Fibroblast of skin of back (primary cell): ENCODE results near the gene CXCL17.

Experiments used
- DNase-seq: peaks from one replicate; pipeline ENCODE4 v3.0.0-alpha.2; 2013

The CXCL17 gene

GRCh38 chr19:42423462-42424344, 19.0 kb downstream of the CXCL17 start:
- DNase-seq: peak; percentile 95

GRCh38 chr19:42422901-42423461, 19.8 kb downstream of the CXCL17 start:
- DNase-seq: no peak

- DNase-seq: no peak
These were observed 20.4 kb downstream of the CXCL17 start for GRCh38 chr19:42422092-42422900.

GRCh38 chr19:42421591-42422031, 21.1 kb downstream of the CXCL17 start:
- DNase-seq: no peak

- no peak for DNase-seq
These were observed 21.6 kb downstream of the CXCL17 start for GRCh38 chr19:42421101-42421500.

GRCh38 chr19:42420055-42420544, 22.6 kb downstream of the CXCL17 start:
- DNase-seq: peak; percentile 33

- no peak for DNase-seq
These were observed 23.4 kb downstream of the CXCL17 start for GRCh38 chr19:42419309-42419708.

- DNase-seq: no peak
These were observed 30.1 kb downstream of the CXCL17 start for GRCh38 chr19:42412661-42413076.

- no peak for DNase-seq
These were observed 30.5 kb downstream of the CXCL17 start for GRCh38 chr19:42412227-42412626.

- DNase-seq: no peak
These were observed 31.1 kb downstream of the CXCL17 start for GRCh38 chr19:42411581-42412178.

GRCh38 chr19:42410371-42410770, 32.4 kb downstream of the CXCL17 start:
- DNase-seq: no peak

GRCh38 chr19:42409477-42409876, 33.3 kb downstream of the CXCL17 start:
- no peak for DNase-seq

GRCh38 chr19:42407816-42408175, 35.0 kb downstream of the CXCL17 start:
- DNase-seq: no peak

GRCh38 chr19:42407085-42407815, 35.5 kb downstream of the CXCL17 start:
- no peak for DNase-seq

- no peak for DNase-seq
These were observed 36.6 kb downstream of the CXCL17 start for GRCh38 chr19:42406111-42406510.

- no peak for DNase-seq
These were observed 39.2 kb downstream of the CXCL17 start for GRCh38 chr19:42403586-42403985.

- no peak for DNase-seq
These were observed 40.2 kb downstream of the CXCL17 start for GRCh38 chr19:42402376-42403116.

GRCh38 chr19:42401365-42402303, 41.1 kb downstream of the CXCL17 start:
- peak; percentile 59 for DNase-seq

GRCh38 chr19:42400404-42400803, 42.3 kb downstream of the CXCL17 start:
- no peak for DNase-seq
